GM08714 (cell line): ENCODE results near the gene CYP3A4.
"Not testable (repeated sequence)": the region's sequence is repeated elsewhere in the genome, so short reads cannot be mapped to it uniquely, and the experiment has no call there.

Experiments
- H3K4me3 ChIP-seq: fragments of 200-500 bp; sonication (Bioruptor generic); 2 replicates; pipeline ENCODE4 v1.5.1; 2014; ENCODE audit warnings: mild to moderate bottlenecking, low read length, inconsistent platforms
- ZNF274 ChIP-seq: IDR thresholded peaks from 2 replicates; pipeline ENCODE4 v1.6.1; 2012; ENCODE audit warnings: mild to moderate bottlenecking, low read depth, low read length

Gene CYP3A4

GRCh38 chr7:99779949-99780348, 4.0 kb downstream of the CYP3A4 start:
- H3K4me3 ChIP-seq, result no peak overlapping the region
- no peak for TF ChIP-seq ZNF274

GRCh38 chr7:99778880-99779279, 5.1 kb downstream of the CYP3A4 start:
- no peak for TF ChIP-seq ZNF274
- no peak overlapping the region for H3K4me3 ChIP-seq

- H3K4me3 ChIP-seq, result not testable (repeated sequence)
These were observed 10.6 kb downstream of the CYP3A4 start for GRCh38 chr7:99773395-99773794.

- no peak overlapping the region for H3K4me3 ChIP-seq
- TF ChIP-seq ZNF274, result no peak
These were observed 11.4 kb downstream of the CYP3A4 start for GRCh38 chr7:99772565-99772964.

- not testable (repeated sequence) for H3K4me3 ChIP-seq
These were observed 14.5 kb downstream of the CYP3A4 start for GRCh38 chr7:99769494-99769893.

GRCh38 chr7:99768471-99768870, 15.5 kb downstream of the CYP3A4 start:
- no peak for TF ChIP-seq ZNF274
- peak overlapping the region; percentile 25; the same call in 1 of the 2 replicates for H3K4me3 ChIP-seq

- no peak for TF ChIP-seq ZNF274
- no peak overlapping the region for H3K4me3 ChIP-seq
These were observed 16.3 kb downstream of the CYP3A4 start for GRCh38 chr7:99767662-99768061.

GRCh38 chr7:99766484-99767099, 17.4 kb downstream of the CYP3A4 start:
- H3K4me3 ChIP-seq, result no peak overlapping the region
- TF ChIP-seq ZNF274, result no peak

GRCh38 chr7:99764478-99764877, 19.5 kb downstream of the CYP3A4 start:
- H3K4me3 ChIP-seq, result no peak overlapping the region
- no peak for TF ChIP-seq ZNF274

GRCh38 chr7:99762680-99763327, 21.2 kb downstream of the CYP3A4 start:
- H3K4me3 ChIP-seq, result no peak overlapping the region
- no peak for TF ChIP-seq ZNF274

GRCh38 chr7:99755085-99755484, 28.9 kb downstream of the CYP3A4 start:
- no peak overlapping the region for H3K4me3 ChIP-seq
- no peak for TF ChIP-seq ZNF274

GRCh38 chr7:99752356-99752755, 31.6 kb downstream of the CYP3A4 start:
- no peak overlapping the region for H3K4me3 ChIP-seq
- TF ChIP-seq ZNF274, result no peak

GRCh38 chr7:99751322-99752052, 32.5 kb downstream of the CYP3A4 start:
- not testable (repeated sequence) for H3K4me3 ChIP-seq

GRCh38 chr7:99748846-99749579, 35.0 kb downstream of the CYP3A4 start:
- no peak for TF ChIP-seq ZNF274

GRCh38 chr7:99746915-99747314, 37.1 kb downstream of the CYP3A4 start:
- not testable (repeated sequence) for H3K4me3 ChIP-seq

More at GRCh38 chr7:99748846-99749579, 35.0 kb downstream of the CYP3A4 start:
- H3K4me3 ChIP-seq, result no peak overlapping the region

- not testable (repeated sequence) for H3K4me3 ChIP-seq
These were observed 38.6 kb downstream of the CYP3A4 start for GRCh38 chr7:99745395-99745794.
